ENCODE results near the gene ZW10.
A peak's percentile ranks its signal among the peaks of the same experiment; 100 is the strongest.

The ZW10 gene

GRCh38 chr11:113773416-113774173 is at the start of gene ZW10:
Gene ZW10 (minus strand): TSS chr11:113773692. CDS start chr11:113773666, 26 bp downstream.
- TF ChIP-seq CTCF (IDR thresholded peaks at IDR 0.05; ENCODE audit: borderline replicate concordance, insufficient read depth, low read depth, low read length) = peak; percentile 68
- peak within 1 kb of the TSS; percentile 90 for H3K4me3 ChIP-seq (ENCODE audit: low read depth, low read length)

GRCh38 chr11:113818426-113818825 is 44.9 kb upstream of the ZW10 start:
- no peak overlapping the region for H3K4me3 ChIP-seq (ENCODE audit: low read depth, low read length)
- TF ChIP-seq CTCF (IDR thresholded peaks at IDR 0.05; ENCODE audit: borderline replicate concordance, insufficient read depth, low read depth, low read length) = no peak

GRCh38 chr11:113817626-113818025 is 44.1 kb upstream of the ZW10 start:
- TF ChIP-seq CTCF (IDR thresholded peaks at IDR 0.05; ENCODE audit: borderline replicate concordance, insufficient read depth, low read depth, low read length) = no peak
- H3K4me3 ChIP-seq (ENCODE audit: low read depth, low read length) = no peak overlapping the region

- no peak for TF ChIP-seq CTCF (IDR thresholded peaks at IDR 0.05; ENCODE audit: borderline replicate concordance, insufficient read depth, low read depth, low read length)
Observed at GRCh38 chr11:113817162-113817561, 43.7 kb upstream of the ZW10 start.

GRCh38 chr11:113814181-113814580 is 40.7 kb upstream of the ZW10 start:
- no peak overlapping the region for H3K4me3 ChIP-seq (ENCODE audit: low read depth, low read length)
- no peak for TF ChIP-seq CTCF (IDR thresholded peaks at IDR 0.05; ENCODE audit: borderline replicate concordance, insufficient read depth, low read depth, low read length)

More at GRCh38 chr11:113817162-113817561, 43.7 kb upstream of the ZW10 start:
- no peak overlapping the region for H3K4me3 ChIP-seq (ENCODE audit: low read depth, low read length)

- no peak for TF ChIP-seq CTCF (IDR thresholded peaks at IDR 0.05; ENCODE audit: borderline replicate concordance, insufficient read depth, low read depth, low read length)
- H3K4me3 ChIP-seq (ENCODE audit: low read depth, low read length) = no peak overlapping the region
Observed at GRCh38 chr11:113808931-113809330, 35.4 kb upstream of the ZW10 start.

GRCh38 chr11:113806406-113806805 is 32.9 kb upstream of the ZW10 start:
- TF ChIP-seq CTCF (IDR thresholded peaks at IDR 0.05; ENCODE audit: borderline replicate concordance, insufficient read depth, low read depth, low read length) = peak; percentile 61; the same call in 1 of the 2 replicates

More at GRCh38 chr11:113806406-113806805, 32.9 kb upstream of the ZW10 start:
- H3K4me3 ChIP-seq (ENCODE audit: low read depth, low read length) = no peak overlapping the region
